ENCODE data around the gene TLCD1.

- TF ChIP-seq EZH2 (IDR thresholded peaks at IDR 0.05; ENCODE audit: low read depth) (no peak), CTCF (conservative IDR thresholded peaks at IDR 0.05) (peak; percentile 95)
Measured at GRCh38 chr17:28763804-28764266, 37.8 kb upstream of the TLCD1 start.

Data from PC-9 (cell line).